A673 (cell line): ENCODE results near the gene VPS8. TPM values are rescaled to one million over a fixed set of nuclear protein-coding genes. Genes with fewer than 3 reads are reported as not detected.

Experiments used
- BruUV-seq: library from RNA; stranded (reverse); fragments of 400-500 nt; replicated peaks from 2 replicates; lab custom pipeline; 2021; lab: Mats Ljungman, UMichigan
- CTCF ChIA-PET: fragments of 300-600 bp; sonication (Branson Sonifier 250); formaldehyde crosslinking; loops from one replicate; lab custom pipeline; 2022; ENCODE audit warnings: antibody characterized with exemption; lab: Charles Lee
- POLR2A ChIA-PET: fragments of 300-600 bp; sonication (Branson Sonifier 250); formaldehyde crosslinking; loops from one replicate; lab custom pipeline; 2022; ENCODE audit warnings: antibody characterized with exemption; ENCODE audit not compliant: low non-redundant PET; lab: Charles Lee
- DNase-seq: peaks from one replicate; pipeline ENCODE4 v3.0.0-alpha.2; 2015; ENCODE audit warnings: low spot score
- H3K27ac ChIP-seq: fragments of 200-600 bp; sonication (generic); 2 replicates; pipeline ENCODE4 v1.5.1; 2016; ENCODE audit warnings: mixed run types, low read depth, mild to moderate bottlenecking, mixed read lengths, antibody characterized with exemption, low read length; ENCODE audit not compliant: poor library complexity, severe bottlenecking
- H3K27me3 ChIP-seq: fragments of 200-600 bp; sonication (generic); replicated peaks from 2 replicates; pipeline ENCODE4 v1.6.1; 2017; ENCODE audit warnings: mixed run types, low read depth, mild to moderate bottlenecking, mixed read lengths, antibody characterized with exemption, low read length; ENCODE audit not compliant: insufficient read depth, poor library complexity
- H3K36me3 ChIP-seq: fragments of 200-600 bp; sonication (generic); 2 replicates; pipeline ENCODE4 v1.6.1; 2016; ENCODE audit warnings: mixed run types, mild to moderate bottlenecking, mixed read lengths, antibody characterized with exemption, low read length; ENCODE audit not compliant: insufficient read depth, poor library complexity, severe bottlenecking
- H3K4me1 ChIP-seq: fragments of 200-600 bp; sonication (generic); 2 replicates; pipeline ENCODE4 v1.6.1; 2017; ENCODE audit warnings: mixed run types, mild to moderate bottlenecking, mixed read lengths, antibody characterized with exemption, low read length; ENCODE audit not compliant: insufficient read depth, poor library complexity, severe bottlenecking
- H3K4me3 ChIP-seq: fragments of 200-600 bp; sonication (generic); 2 replicates; pipeline ENCODE4 v1.5.1; 2016; ENCODE audit warnings: low read depth, mixed run types, mild to moderate bottlenecking, mixed read lengths, low read length; ENCODE audit not compliant: poor library complexity, severe bottlenecking
- H3K9me3 ChIP-seq: fragments of 200-600 bp; sonication (generic); 2 replicates; pipeline ENCODE4 v1.6.1; 2016; ENCODE audit warnings: mixed run types, low read depth, mild to moderate bottlenecking, mixed read lengths, antibody characterized with exemption, low read length; ENCODE audit not compliant: poor library complexity, severe bottlenecking
- EZH2 ChIP-seq: fragments of 200-600 bp; sonication (generic); IDR thresholded peaks from 2 replicates; pipeline ENCODE4 v1.6.1; 2017; ENCODE audit warnings: borderline replicate concordance, low read depth, mild to moderate bottlenecking, mixed read lengths, antibody characterized with exemption, low read length; ENCODE audit not compliant: poor library complexity, severe bottlenecking
- intact Hi-C: fragments of 100-400 bp; cut with micrococcal nuclease; formaldehyde crosslinking; loops from one replicate; pipeline ENCODE4 v1.10.0; 2022; ENCODE audit not compliant: unreplicated experiment
- total RNA-seq: library from RNA; stranded (reverse); gene quantifications from 2 replicates; pipeline ENCODE4 v1.2.3, GENCODE V29; 2021
- TF ChIP-seq, protein P1 (sequence below): fragments of 300-800, 200-600 bp; sonication (generic); conservative IDR thresholded peaks from 2 replicates; pipeline ENCODE4 v1.5.1; 2017; ENCODE audit warnings: low read depth, mild to moderate bottlenecking, antibody characterized with exemption, low read length, moderate library complexity, mixed read lengths

VPS8 gene
- total RNA-seq, 1 experiment from 2014 or later, result 42.3 TPM

DNA sequence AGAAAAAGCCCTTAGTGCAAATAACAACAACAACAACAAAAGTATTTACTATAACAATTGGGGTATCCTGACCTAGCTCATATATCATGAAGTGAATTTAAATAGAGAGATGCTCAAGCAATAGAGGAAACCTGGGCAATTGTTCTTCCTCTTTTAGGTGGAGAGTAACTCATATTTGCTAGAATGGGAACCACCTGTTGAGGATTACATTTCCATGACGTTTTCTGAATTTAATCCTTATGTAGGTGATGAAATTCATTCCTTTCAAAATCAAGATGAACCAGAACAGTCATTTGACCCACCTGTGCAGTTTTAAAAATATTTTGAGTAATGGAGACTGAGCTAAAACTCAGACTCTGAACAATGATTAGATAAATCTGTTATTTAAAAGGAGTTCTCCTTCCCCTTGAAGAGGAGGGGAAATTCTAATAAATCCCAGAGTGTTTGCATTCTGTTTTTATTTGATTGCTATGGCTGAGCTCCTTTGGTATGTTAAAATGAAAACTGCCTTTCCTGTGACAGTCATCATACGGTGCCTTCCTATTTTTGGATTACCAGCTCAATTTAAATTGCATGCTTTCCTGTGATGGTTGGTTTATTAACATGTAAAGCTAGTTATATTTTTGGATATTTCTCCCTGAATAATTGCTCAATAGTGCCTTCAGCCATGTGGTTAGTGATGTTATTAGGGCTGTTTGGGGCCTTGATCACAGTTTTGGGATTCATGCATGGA lies 24.3 kb downstream of the VPS8 start:
- no peak overlapping the region for H3K4me3 ChIP-seq
- H3K36me3 ChIP-seq, result peaks cover 6% of the 10 kb centered on the region
- TF ChIP-seq, protein P1, sequence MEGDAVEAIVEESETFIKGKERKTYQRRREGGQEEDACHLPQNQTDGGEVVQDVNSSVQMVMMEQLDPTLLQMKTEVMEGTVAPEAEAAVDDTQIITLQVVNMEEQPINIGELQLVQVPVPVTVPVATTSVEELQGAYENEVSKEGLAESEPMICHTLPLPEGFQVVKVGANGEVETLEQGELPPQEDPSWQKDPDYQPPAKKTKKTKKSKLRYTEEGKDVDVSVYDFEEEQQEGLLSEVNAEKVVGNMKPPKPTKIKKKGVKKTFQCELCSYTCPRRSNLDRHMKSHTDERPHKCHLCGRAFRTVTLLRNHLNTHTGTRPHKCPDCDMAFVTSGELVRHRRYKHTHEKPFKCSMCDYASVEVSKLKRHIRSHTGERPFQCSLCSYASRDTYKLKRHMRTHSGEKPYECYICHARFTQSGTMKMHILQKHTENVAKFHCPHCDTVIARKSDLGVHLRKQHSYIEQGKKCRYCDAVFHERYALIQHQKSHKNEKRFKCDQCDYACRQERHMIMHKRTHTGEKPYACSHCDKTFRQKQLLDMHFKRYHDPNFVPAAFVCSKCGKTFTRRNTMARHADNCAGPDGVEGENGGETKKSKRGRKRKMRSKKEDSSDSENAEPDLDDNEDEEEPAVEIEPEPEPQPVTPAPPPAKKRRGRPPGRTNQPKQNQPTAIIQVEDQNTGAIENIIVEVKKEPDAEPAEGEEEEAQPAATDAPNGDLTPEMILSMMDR, result no peak
- TF ChIP-seq EZH2, result no peak
- POLR2A ChIA-PET, result no interaction called here
- no peaks in the 10 kb centered on the region for H3K27me3 ChIP-seq
- H3K4me1 ChIP-seq, result no peaks in the 10 kb centered on the region
- no peaks in the 10 kb centered on the region for H3K9me3 ChIP-seq
- CTCF ChIA-PET, result no interaction called here
- BruUV-seq, result no TSS peak
- no peak overlapping the region for H3K27ac ChIP-seq
- intact Hi-C loops, result no loop called here
- no peak for DNase-seq

DNA sequence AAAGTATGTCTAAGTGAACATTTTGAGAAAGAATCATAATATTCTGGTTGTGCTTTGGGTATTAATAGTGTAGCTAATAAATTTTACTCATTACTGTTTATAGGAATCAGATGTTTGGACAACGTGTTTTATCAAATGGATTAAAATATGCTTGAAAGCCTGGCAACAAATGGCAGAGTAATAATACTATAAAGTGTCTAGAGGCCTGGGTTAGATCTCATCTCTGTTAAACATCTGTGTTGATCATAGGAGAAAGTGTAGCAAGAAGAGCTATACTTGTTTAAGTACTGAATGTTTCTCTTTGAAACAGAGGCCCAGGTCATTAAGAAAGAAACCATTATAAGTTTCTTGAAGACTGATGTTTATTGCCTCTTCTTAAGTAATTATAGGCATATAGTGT lies 30.5 kb downstream of the VPS8 start:
- Histone ChIP-seq H3K9me3 (no peaks in the 10 kb centered on the region), H3K4me1 (peaks cover 4% of the 10 kb centered on the region), H3K27me3 (no peaks in the 10 kb centered on the region), H3K27ac (no peak overlapping the region), H3K36me3 (no peaks in the 10 kb centered on the region), H3K4me3 (no peak overlapping the region)
- no peak for TF ChIP-seq EZH2
- TF ChIP-seq, protein P1, result no peak
- BruUV-seq, result no TSS peak
- POLR2A ChIA-PET, result no interaction called here
- intact Hi-C loops, result no loop called here
- CTCF ChIA-PET, result no interaction called here
- DNase-seq, result no peak

DNA sequence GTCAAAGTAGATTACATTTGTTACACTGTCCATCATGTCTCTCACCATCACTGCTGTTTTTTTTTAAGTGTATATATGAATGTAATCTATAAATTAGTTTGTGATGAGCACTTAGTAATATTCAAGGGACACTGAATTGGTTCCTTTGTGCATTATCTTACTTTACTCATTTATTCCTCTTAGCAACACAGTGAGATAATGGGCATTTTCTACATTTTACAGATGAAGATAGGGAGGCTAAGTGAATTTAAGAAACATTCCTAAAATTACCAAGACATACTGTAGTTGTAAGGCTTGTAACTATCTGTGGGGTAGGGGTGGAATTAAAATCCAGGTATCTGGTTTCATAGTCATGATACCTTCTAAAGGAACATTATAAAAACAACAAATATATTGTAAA lies 33.9 kb downstream of the VPS8 start:
- no TSS peak for BruUV-seq
- Histone ChIP-seq H3K9me3 (no peaks in the 10 kb centered on the region), H3K4me1 (peaks cover 4% of the 10 kb centered on the region), H3K27me3 (no peaks in the 10 kb centered on the region), H3K27ac (no peak overlapping the region), H3K36me3 (no peaks in the 10 kb centered on the region), H3K4me3 (no peak overlapping the region)
- TF ChIP-seq EZH2, result no peak
- TF ChIP-seq, protein P1, result no peak
- DNase-seq, result no peak
- ChIA-PET CTCF (no interaction called here), POLR2A (no interaction called here)
- intact Hi-C loops, result no loop called here
